Suprapubic skin (tissue), 3 donors: ENCODE results near the gene FOXF1.

Experiments
- EP300 ChIP-seq: sonication (generic); formaldehyde crosslinking; IDR thresholded peaks from one replicate; pipeline ENCODE4 v1.6.1; 2017; ENCODE audit warnings: antibody characterized with exemption
- TF ChIP-seq, protein P1 (sequence below), 2 donors: fragments of 200-600 bp in 1 of 2; fragments of 450-650 bp in 1 of 2; sonication (generic) in 1 of 2; IDR thresholded peaks; one replicate each; pipeline ENCODE4 v1.5.1; 2016 to 2019; ENCODE audit warnings: antibody characterized with exemption in 2 of 2, mild to moderate bottlenecking in 1 of 2, moderate library complexity in 1 of 2

DNA sequence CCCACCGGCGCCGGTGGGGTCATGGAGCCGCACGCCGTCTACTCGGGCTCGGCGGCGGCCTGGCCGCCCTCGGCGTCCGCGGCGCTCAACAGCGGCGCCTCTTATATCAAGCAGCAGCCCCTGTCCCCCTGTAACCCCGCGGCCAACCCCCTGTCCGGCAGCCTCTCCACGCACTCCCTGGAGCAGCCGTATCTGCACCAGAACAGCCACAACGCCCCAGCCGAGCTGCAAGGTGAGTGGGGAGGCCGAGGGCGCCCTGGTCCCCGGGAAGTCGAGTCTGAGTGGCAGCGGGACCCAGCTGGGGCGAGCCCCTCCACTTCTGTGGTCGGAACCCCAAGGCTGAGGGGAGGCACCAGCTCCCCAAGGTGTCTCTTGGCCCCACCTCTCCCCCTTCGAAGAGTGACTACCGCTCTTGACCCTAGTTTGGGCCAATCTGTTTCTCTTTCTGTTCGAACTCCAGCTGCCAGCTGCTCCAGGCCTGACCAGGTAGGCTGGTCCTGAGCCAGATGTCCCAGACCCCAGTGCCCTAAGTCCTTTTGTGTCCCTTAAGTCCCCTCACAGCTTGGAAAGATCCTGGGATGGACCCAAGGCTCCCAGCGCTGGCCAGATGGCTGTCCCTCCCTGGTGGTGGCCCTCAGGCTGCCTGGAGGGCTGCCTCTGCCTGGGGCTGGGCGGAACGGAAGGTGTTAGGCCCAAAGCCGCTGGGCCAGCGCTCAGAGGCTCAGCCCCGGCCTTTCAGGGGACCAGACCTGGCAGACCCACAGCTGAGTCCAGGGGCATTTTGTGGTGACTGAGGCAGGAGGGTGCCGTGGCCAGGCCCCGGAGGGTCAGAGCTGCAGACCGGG is 1.2 kb downstream of the FOXF1 start:
- TF ChIP-seq, protein P1, sequence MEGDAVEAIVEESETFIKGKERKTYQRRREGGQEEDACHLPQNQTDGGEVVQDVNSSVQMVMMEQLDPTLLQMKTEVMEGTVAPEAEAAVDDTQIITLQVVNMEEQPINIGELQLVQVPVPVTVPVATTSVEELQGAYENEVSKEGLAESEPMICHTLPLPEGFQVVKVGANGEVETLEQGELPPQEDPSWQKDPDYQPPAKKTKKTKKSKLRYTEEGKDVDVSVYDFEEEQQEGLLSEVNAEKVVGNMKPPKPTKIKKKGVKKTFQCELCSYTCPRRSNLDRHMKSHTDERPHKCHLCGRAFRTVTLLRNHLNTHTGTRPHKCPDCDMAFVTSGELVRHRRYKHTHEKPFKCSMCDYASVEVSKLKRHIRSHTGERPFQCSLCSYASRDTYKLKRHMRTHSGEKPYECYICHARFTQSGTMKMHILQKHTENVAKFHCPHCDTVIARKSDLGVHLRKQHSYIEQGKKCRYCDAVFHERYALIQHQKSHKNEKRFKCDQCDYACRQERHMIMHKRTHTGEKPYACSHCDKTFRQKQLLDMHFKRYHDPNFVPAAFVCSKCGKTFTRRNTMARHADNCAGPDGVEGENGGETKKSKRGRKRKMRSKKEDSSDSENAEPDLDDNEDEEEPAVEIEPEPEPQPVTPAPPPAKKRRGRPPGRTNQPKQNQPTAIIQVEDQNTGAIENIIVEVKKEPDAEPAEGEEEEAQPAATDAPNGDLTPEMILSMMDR (IDR thresholded peaks at IDR 0.05) = no peak
- no peak for TF ChIP-seq EP300
